HG03432 (cell line): ENCODE measurements around the gene PDLIM1.

ENCODE experiments used
- ATAC-seq: cut with Tn5 transposase; IDR thresholded peaks from one replicate; pipeline ENCODE4 v1.9.1; 2021; ENCODE audit warnings: mild to moderate bottlenecking, moderate library complexity; ENCODE audit not compliant: unreplicated experiment

The PDLIM1 gene

GRCh38 chr10:95289003-95289920, 1.5 kb downstream of the PDLIM1 start:
- no peak for ATAC-seq

DNA sequence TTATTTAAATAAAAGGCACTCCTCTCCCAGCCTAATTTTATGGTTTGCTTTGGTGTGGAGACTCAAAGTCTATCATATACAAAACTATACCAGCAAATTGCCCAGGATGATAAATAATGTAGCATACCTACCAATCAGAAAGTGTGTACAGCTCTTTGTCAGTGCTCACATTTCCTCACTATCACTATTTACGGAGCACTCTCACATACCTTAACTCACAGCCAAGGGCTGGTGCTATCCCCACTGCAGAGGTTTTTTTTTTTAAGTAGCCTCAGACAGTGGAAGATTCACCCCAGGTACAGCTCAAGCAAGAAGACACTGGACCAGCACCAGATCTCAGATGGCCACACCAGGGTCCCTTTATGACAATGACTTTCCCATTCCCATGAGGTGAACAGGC, 2.5 kb downstream of the PDLIM1 start:
- no peak for ATAC-seq

DNA sequence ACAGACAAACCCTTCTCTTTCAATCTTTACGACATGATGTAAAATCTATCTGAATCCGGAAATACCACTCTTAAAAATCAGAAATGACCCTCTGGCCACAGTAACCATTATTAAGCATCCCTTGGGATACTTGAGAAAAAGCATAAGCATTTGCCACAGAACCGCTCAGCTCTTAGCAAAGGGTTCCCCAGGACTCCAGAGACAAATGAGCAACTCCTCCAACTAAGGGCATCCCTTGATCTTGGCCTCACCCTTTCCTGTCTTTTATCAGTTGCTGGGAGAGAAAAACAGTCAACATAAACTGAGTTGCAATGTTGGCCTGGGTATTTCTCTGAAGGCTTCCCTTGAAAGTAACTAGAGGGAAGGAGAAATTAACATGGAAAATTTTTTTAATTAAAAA, 3.5 kb downstream of the PDLIM1 start:
- ATAC-seq: no peak

GRCh38 chr10:95286707-95287106, 4.1 kb downstream of the PDLIM1 start:
- no peak for ATAC-seq

DNA sequence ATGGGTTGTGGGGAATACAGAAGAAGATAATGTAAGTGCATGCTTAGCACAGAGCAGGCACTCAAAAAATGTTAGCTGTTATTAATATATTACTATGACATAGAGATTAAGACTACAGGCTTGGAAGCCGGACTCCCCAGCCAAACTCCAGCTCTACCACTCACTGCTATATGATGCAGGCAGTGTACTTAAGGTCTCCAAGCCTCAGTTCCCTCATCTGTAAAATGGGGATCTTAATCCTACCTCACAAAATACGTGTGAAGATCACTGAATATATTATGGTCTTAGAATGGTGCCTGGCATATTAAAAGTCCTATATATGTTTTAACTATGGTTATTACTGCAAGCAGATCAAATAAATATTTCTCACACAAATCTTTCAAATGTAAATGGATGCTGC, 5.2 kb downstream of the PDLIM1 start:
- no peak for ATAC-seq

DNA sequence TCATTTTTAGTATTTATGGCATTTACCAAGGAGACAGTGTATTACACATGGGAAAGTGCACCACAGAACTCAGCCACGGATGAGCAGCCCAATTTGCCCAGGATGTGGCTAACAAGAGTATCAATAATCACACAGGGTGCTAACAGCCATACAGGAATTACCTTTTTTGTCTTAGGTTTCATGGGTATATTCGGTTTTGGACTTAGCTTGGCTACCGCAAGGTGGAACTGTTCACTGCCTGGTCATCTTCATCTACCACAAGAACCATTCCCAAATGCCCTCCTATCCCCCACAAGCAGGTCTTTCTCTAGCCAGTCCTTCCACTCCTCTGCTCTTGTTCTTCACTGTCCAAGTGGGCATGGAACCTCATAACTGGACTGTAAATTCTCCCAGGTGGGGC, 6.0 kb downstream of the PDLIM1 start:
- no peak for ATAC-seq

DNA sequence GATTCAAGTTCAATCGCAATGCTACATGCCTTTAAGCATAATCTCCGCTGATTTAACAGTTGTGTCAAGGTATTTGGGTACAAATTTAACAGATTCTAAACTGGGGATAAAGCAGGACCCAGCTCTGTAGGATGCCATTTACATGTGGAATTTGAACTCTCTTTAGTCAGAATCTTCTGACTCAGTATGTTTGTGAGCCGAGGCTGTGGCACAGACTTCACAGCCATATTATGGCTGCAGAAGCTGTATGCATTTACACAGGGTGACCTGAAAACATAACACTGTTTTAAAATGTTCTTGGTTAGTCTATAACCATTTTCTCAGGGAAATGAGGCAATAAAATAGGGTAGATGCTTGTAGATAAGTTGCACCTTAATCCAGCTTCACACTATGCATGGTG, 8.7 kb downstream of the PDLIM1 start:
- ATAC-seq: no peak

DNA sequence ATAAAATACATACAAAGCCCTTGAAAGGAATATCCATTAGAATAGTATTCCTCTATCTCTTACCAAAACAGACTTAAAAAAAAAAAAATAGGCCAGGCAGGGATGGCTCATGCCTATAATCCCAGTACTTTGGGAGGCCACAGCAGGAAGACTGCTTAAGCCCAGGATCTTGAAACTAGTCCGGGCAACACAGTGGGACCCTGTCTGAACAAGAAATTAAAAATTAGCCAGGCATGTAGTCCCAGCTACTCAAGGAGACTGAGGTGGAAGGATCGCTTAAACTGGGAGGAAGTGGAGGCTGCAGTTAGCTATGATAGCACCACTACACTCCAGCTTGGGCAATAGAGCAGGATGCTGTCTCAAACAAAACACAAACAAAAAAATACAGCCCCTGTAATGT, 9.6 kb downstream of the PDLIM1 start:
- no peak for ATAC-seq

- ATAC-seq: no peak
Observed at GRCh38 chr10:95280637-95281036, 10.2 kb downstream of the PDLIM1 start.

- peak; percentile 47 for ATAC-seq
Observed at GRCh38 chr10:95279042-95279820, 11.6 kb downstream of the PDLIM1 start.

GRCh38 chr10:95278061-95278988, 12.5 kb downstream of the PDLIM1 start:
- ATAC-seq: no peak

DNA sequence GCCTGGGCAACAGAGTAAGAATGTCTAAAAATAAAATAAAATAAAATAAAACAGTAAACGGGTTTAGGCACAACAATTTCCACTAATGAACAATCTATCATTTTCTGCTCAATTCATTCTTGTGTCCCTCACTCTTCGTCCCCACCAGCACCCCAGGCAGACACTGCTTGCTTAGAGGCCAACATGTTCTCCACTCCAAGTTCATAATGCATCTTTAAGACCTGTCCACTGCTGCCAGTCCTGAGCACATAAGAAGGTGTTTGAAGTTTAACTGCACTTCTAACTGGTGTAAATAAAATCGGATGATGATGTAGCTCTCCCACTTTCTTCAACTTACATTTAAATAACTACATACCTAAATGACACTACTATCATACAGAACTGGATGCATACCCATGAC, 13.2 kb downstream of the PDLIM1 start:
- no peak for ATAC-seq

DNA sequence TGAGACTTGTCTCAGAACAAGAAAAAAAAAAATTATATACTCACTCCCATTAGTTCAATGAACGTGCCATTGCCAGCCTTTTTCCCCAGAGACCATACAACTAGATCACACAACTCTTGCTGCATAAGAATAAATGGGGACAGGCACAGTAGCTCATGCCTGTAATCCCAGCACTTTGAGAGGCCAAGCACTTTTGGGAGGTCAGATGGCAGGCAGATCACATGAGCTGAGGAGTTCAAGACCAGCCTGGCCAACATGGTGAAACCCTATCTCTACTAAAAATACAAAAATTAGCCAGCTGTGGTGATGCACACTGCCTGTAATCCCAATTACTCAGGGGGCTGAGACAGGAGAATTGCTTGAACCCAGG, 13.6 kb downstream of the PDLIM1 start:
- no peak for ATAC-seq

DNA sequence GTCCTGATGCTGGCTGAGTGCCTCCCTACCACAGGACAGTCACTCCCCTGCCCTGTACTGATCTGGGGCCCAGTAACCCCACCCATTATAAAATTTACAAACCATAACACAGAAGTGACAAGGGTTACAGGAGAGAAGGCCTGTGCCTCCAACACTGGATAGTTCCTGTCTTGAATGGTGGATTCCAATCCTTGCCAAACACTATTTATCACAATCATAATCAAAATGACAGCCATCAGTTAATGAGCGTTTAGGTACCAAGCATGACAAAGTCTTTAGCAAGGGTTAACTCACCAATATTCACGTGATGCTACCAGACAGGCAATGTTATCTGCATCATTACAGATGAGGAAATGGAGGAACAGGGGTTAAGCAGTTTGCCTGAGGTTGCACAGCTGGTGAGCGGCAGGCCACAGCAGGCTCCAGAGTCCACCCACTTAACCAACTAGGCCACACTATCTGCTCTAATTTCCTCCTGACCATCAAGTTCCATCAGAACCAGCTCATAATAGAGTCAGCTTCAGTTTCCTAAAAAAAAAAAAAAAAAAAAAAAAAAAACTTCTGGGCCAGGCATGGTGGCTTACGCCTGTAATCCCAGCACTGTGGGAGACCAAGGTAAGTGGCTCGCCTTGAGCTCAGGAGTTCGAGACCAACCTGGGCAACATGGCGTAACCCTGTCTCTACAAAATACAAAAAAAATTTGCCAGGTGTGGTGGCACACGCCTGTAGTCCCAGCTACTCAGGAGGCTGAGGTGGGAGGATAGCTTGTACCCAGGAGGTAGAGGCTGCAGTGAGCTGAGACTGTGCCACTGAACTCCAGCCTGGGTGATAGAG, 14.2 kb downstream of the PDLIM1 start:
- no peak for ATAC-seq

DNA sequence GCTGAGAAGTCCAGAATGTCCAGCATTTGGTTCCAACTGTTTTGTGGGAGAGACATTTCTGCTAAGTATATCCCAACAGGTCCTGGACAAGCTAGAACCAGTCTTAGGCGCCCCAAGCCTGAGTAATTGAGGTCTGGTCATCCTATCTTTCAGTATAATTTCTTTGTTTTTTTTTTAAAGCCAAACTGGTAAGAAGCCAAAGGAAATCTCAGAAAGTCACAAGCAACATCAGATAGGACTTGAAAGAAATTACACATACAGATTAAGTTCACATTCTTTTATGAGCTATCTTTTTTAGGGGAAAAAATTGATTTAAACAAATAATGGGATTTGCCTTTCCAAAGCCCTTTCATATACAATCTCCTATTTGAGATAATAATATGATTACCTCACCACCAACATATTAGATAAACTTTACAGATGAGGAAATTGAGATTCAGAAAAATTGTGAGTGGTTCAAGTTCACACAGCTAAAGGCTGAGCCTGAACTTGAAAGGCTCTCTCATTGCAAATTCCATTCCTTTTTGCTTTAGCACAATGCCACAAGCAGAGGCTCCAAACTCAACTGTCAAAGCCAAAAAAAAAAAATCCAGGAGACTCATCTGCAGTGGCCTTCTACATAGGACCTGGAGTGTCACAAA, 15.0 kb downstream of the PDLIM1 start:
- no peak for ATAC-seq

GRCh38 chr10:95273393-95274312, 17.1 kb downstream of the PDLIM1 start:
- no peak for ATAC-seq

DNA sequence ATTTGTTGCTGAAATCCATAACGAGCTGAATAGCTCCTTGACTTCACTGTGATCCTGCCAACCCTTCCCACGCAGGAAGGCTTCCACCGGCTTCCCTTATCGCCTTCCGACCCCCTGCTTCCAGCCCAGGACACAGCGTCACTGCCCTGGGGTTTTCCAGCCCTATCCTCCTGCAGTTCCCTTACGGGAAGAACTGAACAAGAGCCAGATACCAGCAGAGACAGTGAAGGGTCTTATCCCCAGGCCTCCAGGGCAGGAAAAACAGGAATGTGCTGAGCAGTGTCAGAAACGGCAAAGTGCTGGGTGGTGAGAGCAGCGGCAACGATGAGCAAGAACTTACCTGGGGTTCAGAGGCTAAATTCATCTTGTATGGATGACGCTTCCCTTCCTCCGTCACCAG, 22.4 kb downstream of the PDLIM1 start:
- no peak for ATAC-seq

GRCh38 chr10:95267251-95267650, 23.6 kb downstream of the PDLIM1 start:
- no peak for ATAC-seq

DNA sequence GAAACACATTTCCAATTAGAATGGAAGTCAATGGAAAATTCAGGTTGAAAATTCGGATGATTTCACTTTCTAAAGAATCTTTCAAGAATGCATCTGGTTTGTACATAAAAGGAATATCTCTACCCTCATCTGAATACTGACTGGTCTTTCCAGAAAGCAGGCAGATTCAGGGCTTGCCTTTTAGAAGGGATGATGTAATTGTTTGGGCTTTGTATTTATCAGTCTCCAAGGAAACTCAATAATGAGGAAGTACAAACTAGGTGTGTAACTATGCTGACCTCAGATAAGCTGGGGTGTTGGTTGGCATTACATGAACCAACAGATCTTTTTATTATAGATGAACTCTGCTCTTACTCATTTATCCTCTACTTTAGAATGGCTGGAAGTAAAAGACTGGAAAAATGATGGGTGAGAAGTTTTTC, 24.1 kb downstream of the PDLIM1 start:
- ATAC-seq: peak; percentile 88
